HS-5 (cell line): ENCODE results near the gene PNMA3.
"Not testable (repeated sequence)": the region's sequence is repeated elsewhere in the genome, so short reads cannot be mapped to it uniquely, and the experiment has no call there.

ENCODE experiments used
- DNase-seq: peaks from one replicate; pipeline ENCODE4 v3.0.0-alpha.2; 2012; ENCODE audit warnings: low read depth

The PNMA3 gene

DNA sequence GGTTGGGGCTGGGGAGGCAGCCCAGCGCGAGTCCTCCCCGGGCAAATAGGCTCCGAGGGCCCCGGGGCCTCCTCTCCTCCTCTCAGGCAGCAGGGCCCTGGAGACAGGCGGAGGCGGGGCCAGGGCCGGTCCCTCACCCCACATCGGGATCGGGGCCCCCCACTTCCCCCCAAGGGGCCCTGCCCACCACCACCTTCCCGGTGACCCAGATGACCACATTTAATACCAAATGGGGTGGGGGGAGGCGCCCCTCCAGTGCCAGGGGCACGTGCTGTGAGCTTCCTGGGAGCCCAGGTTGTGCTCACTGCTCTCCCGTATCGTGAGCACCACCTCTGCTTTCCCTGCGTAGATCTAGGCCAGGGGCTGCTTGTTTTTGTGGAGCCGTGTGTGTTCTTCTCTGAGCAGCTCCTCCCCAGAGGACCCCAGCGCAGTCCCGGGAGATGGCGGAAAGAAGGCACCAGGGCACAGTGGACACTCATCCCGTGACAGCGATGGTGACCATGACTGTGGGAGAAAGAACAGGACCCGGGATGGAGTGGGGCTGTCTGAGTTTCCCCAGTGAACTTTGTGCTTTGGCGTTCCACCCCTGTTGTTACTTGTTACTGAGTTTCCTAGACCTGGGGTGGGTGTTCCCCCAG lies 18.1 kb downstream of the PNMA3 start:
- DNase-seq: no peak

- DNase-seq: no peak
Measured at GRCh38 chrX:153074935-153075334, 18.7 kb downstream of the PNMA3 start.

DNA sequence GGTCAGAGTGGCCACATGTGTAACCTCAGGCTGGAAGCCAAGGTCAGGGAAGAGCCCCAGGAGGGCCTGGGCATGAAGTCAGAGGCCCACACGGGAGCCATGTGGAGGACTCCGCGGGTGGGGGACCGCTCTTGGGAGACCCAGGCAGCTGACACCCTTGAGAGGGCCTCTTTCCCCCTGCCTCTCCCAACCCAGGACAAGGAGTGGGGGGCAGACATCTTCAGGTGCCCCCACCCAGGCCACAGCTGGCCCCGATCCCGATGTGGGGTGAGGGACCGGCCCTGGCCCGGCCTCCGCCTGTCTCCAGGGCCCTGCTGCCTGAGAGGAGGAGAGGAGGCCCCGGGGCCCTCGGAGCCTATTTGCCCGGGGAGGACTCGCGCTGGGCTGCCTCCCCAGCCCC lies 19.1 kb downstream of the PNMA3 start:
- DNase-seq: no peak

GRCh38 chrX:153077437-153078135 lies 21.3 kb downstream of the PNMA3 start:
- not testable (repeated sequence) for DNase-seq

- not testable (repeated sequence) for DNase-seq
Measured at GRCh38 chrX:153083238-153083923, 27.1 kb downstream of the PNMA3 start.

GRCh38 chrX:153102418-153102817 lies 46.1 kb downstream of the PNMA3 start:
- no peak for DNase-seq

- not testable (repeated sequence) for DNase-seq
Measured at GRCh38 chrX:153104959-153105358, 48.7 kb downstream of the PNMA3 start.

GRCh38 chrX:153106092-153106801 lies 50.0 kb downstream of the PNMA3 start:
- DNase-seq: not testable (repeated sequence)
